Spinal cord (tissue), 10 donors: ENCODE measurements around the gene SEC22A. TPM values are rescaled to one million over a fixed set of nuclear protein-coding genes. Genes with fewer than 3 reads are reported as not detected.
"Not testable (repeated sequence)": the region's sequence is repeated elsewhere in the genome, so short reads cannot be mapped to it uniquely, and the experiment has no call there.

Experiments used
- DNase-seq, 6 donors: peaks; one replicate each; pipeline versions ENCODE4 v3.0.0 to v3.0.0-alpha.2; 2013 to 2015; ENCODE audit warnings: low spot score in 6 of 6, low read depth in 4 of 6
- H3K27ac ChIP-seq: one replicate; pipeline ENCODE4 v1.5.1; 2013; ENCODE audit warnings: low read depth, low read length, control low read depth
- H3K27me3 ChIP-seq: one replicate; pipeline ENCODE4 v1.6.1; 2013; ENCODE audit warnings: low read length; ENCODE audit not compliant: control insufficient read depth, insufficient read depth
- H3K36me3 ChIP-seq: one replicate; pipeline ENCODE4 v1.6.1; 2013; ENCODE audit warnings: low read length; ENCODE audit not compliant: control insufficient read depth, insufficient read depth
- H3K4me1 ChIP-seq: one replicate; pipeline ENCODE4 v1.6.1; 2013; ENCODE audit warnings: low read length; ENCODE audit not compliant: control insufficient read depth, insufficient read depth
- H3K4me3 ChIP-seq: one replicate; pipeline ENCODE4 v1.5.1; 2013; ENCODE audit warnings: low read depth, low read length, control low read depth
- H3K9me3 ChIP-seq: one replicate; pipeline ENCODE4 v1.6.1; 2013; ENCODE audit warnings: low read length; ENCODE audit not compliant: control insufficient read depth, insufficient read depth
- WGBS: methylation state at CpG from one replicate; pipeline ENCODE4 v1.1.5; 2013; ENCODE audit warnings: missing lambda C conversion rate; ENCODE audit not compliant: insufficient coverage; 5-methylcytosine and 5-hydroxymethylcytosine counted together
- polyA plus RNA-seq, 2 donors: library from polyadenylated mRNA; unstranded; fragments of 120-200 nt; gene quantifications; one replicate each; pipeline ENCODE4 v1.2.1, GENCODE V29; 2013; ENCODE audit not compliant: insufficient read length in 2 of 2
- total RNA-seq, 2 donors: library from RNA; depleted of rRNA in 1 of 2; stranded (reverse); fragments of 120-200 nt in 1 of 2; fragments of >200 nt in 1 of 2; gene quantifications; one replicate each; pipeline versions ENCODE4 v1.2.3 to v1.2.4, GENCODE V29; 2013 to 2014
- donor health status: healthy.

SEC22A gene
- total and polyA plus RNA-seq, 4 donors = 17.3 to 60.6 (median 26.8) TPM

- Histone ChIP-seq H3K36me3 (no peaks in the 10 kb centered on the region), H3K4me1 (no peaks in the 10 kb centered on the region), H3K27me3 (no peaks in the 10 kb centered on the region), H3K9me3 (no peaks in the 10 kb centered on the region), H3K4me3 (no peak overlapping the region), H3K27ac (no peak overlapping the region)
- no peak for DNase-seq
- WGBS = no CpG with 5 or more reads among the region's 1 CpG
These were observed 17.2 kb downstream of the SEC22A start for GRCh38 chr3:123218990-123219389.

GRCh38 chr3:123221369-123221768 lies 19.6 kb downstream of the SEC22A start:
- no CpG with 5 or more reads among the region's 4 CpGs for WGBS
- not testable (repeated sequence) for H3K36me3 ChIP-seq, DNase-seq

GRCh38 chr3:123225016-123225415 lies 23.3 kb downstream of the SEC22A start:
- no peaks in the 10 kb centered on the region for H3K36me3 ChIP-seq
- WGBS = no CpG with 5 or more reads among the region's 3 CpGs
- no peaks in the 10 kb centered on the region for H3K27me3 ChIP-seq
- no peak overlapping the region for H3K4me3 ChIP-seq
- DNase-seq = no peak
- no peaks in the 10 kb centered on the region for H3K4me1 ChIP-seq
- H3K27ac ChIP-seq = no peak overlapping the region
- peaks cover 7% of the 10 kb centered on the region for H3K9me3 ChIP-seq

More at GRCh38 chr3:123221369-123221768, 19.6 kb downstream of the SEC22A start:
- not testable (repeated sequence) for H3K9me3 ChIP-seq, H3K4me1 ChIP-seq, H3K27ac ChIP-seq, H3K4me3 ChIP-seq, H3K27me3 ChIP-seq

GRCh38 chr3:123226549-123226948 lies 24.8 kb downstream of the SEC22A start:
- Histone ChIP-seq H3K36me3 (no peaks in the 10 kb centered on the region), H3K27ac (no peak overlapping the region), H3K4me1 (no peaks in the 10 kb centered on the region), H3K9me3 (peaks cover 8% of the 10 kb centered on the region), H3K4me3 (no peak overlapping the region), H3K27me3 (no peaks in the 10 kb centered on the region)
- no peak for DNase-seq

GRCh38 chr3:123229145-123229544 lies 27.4 kb downstream of the SEC22A start:
- peak in 2 of 6 donors; percentile 4 to 12 for DNase-seq

GRCh38 chr3:123236902-123237301 lies 35.2 kb downstream of the SEC22A start:
- no peaks in the 10 kb centered on the region for H3K9me3 ChIP-seq
- H3K4me1 ChIP-seq = no peaks in the 10 kb centered on the region
- WGBS = 100% methylated on average over 1 of the region's 3 CpGs
- no peak for DNase-seq
- no peaks in the 10 kb centered on the region for H3K36me3 ChIP-seq
- H3K27ac ChIP-seq = no peak overlapping the region
- H3K27me3 ChIP-seq = no peaks in the 10 kb centered on the region
- no peak overlapping the region for H3K4me3 ChIP-seq

More at GRCh38 chr3:123229145-123229544, 27.4 kb downstream of the SEC22A start:
- H3K27ac ChIP-seq = no peak overlapping the region
- peaks cover 8% of the 10 kb centered on the region for H3K9me3 ChIP-seq
- no CpG with 5 or more reads among the region's 2 CpGs for WGBS
- no peaks in the 10 kb centered on the region for H3K27me3 ChIP-seq
- no peak overlapping the region for H3K4me3 ChIP-seq
- no peaks in the 10 kb centered on the region for H3K36me3 ChIP-seq
- H3K4me1 ChIP-seq = no peaks in the 10 kb centered on the region

GRCh38 chr3:123239186-123239585 lies 37.4 kb downstream of the SEC22A start:
- not testable (repeated sequence) for H3K27ac ChIP-seq, DNase-seq, H3K9me3 ChIP-seq, H3K4me3 ChIP-seq, H3K4me1 ChIP-seq, H3K36me3 ChIP-seq, H3K27me3 ChIP-seq
- no CpG with 5 or more reads among the region's 2 CpGs for WGBS

- Histone ChIP-seq H3K27ac (no peak overlapping the region), H3K9me3 (no peaks in the 10 kb centered on the region), H3K4me3 (no peak overlapping the region), H3K4me1 (no peaks in the 10 kb centered on the region), H3K36me3 (no peaks in the 10 kb centered on the region), H3K27me3 (no peaks in the 10 kb centered on the region)
- 80% methylated on average over 1 of the region's 1 CpG for WGBS
- DNase-seq = no peak
These were observed 38.0 kb downstream of the SEC22A start for GRCh38 chr3:123239756-123240155.

GRCh38 chr3:123244128-123244527 lies 42.4 kb downstream of the SEC22A start:
- no peak for DNase-seq
- no peaks in the 10 kb centered on the region for H3K27me3 ChIP-seq
- H3K4me3 ChIP-seq = no peak overlapping the region
- H3K9me3 ChIP-seq = no peaks in the 10 kb centered on the region
- no CpG with 5 or more reads among the region's 4 CpGs for WGBS
- no peaks in the 10 kb centered on the region for H3K4me1 ChIP-seq
- H3K27ac ChIP-seq = no peak overlapping the region
- no peaks in the 10 kb centered on the region for H3K36me3 ChIP-seq

- no peak overlapping the region for H3K27ac ChIP-seq
- 42% methylated on average over 3 of the region's 3 CpGs for WGBS
- no peaks in the 10 kb centered on the region for H3K27me3 ChIP-seq
- peak in 1 of 6 donors; percentile 11 for DNase-seq
- no peak overlapping the region for H3K4me3 ChIP-seq
- no peaks in the 10 kb centered on the region for H3K4me1 ChIP-seq
- H3K36me3 ChIP-seq = no peaks in the 10 kb centered on the region
- H3K9me3 ChIP-seq = no peaks in the 10 kb centered on the region
These were observed 45.1 kb downstream of the SEC22A start for GRCh38 chr3:123246866-123247265.
